Superior temporal gyrus (tissue), 1 donor: Measurements from ENCODE around the gene EPHB3.
"Not testable (repeated sequence)": the region's sequence is repeated elsewhere in the genome, so short reads cannot be mapped to it uniquely, and the experiment has no call there.

Experiments used
- DNase-seq: peaks from one replicate; pipeline ENCODE4 v3.0.0-alpha.2; 2016; ENCODE audit errors: extremely low spot score

Gene EPHB3

DNA sequence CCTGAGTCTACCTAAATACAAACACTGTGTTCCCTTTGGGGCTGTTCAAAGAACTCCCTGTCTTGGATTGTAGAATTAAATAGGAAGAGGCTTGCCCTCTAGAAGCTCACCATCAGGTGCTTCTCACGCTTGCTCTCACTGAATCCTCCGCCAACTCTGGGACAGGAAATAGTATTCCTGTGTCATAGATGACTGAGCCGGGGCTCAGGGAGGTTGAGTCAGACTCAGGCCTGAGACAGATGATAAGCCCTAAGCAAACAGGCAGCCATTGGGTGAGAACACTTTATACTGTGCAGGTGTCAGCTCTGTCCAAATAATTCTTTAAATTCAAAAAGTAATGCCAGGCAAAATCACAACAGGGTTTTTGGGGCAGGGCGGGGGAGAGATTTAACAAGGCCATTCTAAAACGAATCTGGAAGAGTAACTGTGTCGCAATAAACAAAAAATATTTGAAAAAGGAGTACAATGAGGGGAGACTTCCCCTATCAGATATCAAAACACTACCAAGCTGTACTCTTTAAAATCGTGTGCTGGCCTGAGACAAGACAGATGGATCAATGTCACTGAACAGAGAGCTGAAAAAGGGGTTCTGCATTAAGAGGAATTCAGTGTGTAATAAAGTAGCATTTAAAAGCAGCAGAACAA, 59.0 kb downstream of the EPHB3 start:
- DNase-seq: no peak

DNA sequence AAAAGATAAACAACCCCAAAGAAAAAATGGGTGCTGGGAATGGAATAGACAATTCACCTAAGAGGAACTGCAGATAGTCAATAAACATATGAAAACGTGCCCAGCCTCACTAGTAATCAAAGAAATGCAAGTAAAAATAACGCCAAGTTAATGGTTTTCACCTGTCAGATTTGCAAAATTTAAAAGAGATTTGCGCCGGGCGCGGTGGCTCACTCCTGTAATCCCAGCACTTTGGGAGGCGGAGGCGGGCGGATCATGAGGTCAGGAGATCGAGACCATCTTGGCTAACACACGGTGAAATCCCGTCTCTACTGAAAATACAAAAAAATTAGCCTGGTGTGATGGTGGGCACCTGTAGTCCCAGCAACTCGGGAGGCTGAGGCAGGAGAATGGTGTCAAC, 60.6 kb downstream of the EPHB3 start:
- DNase-seq: not testable (repeated sequence)

DNA sequence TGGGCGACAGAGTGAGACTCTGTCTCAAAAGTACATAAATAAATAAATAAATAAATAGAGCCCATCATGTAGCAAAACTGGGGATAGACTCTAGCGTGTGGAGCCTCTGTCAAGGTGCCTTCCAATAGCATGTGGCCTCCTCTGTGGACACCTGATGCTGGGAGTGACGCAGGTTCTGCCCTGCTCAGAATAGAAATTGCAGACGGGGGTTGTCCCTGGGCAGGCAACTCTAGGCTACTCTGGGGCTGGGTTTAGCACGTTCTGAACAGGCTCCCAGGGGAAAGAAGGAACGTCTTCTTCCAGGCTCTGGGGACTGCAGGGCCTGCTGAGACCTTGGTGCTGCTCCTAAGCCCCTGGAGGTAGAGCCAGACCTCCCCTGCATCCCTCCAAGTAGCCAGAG, 65.3 kb downstream of the EPHB3 start:
- DNase-seq: no peak

DNA sequence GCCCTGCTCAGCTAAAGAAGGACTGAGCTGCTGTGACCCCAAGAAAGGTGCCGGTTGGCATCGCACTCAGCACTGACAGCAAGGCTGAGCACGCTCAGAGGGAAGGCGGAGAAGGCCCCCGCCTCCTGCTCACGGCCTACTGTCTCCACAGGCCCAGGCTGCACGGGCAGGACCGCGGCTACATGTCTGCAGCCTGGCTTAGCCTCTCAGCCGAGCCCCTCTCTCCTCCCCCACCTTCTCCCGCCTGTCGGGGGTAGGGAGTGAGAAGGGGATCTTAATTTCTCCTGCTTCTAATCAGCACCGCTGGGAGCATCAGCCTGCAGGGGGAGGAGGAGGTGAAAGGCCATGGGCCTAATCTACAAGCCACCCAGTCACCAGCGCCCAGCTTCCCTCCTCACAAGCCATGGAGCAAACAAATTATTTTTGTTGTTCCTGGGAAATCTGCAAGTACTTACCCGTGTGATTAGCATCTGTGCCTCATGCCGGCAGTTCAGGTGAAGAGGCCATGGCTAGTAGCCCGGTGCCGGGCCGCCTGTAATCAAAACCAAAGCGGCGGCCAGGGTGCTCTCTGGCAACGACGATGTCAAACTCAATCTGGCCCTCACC, 68.1 kb downstream of the EPHB3 start:
- DNase-seq: no peak

DNA sequence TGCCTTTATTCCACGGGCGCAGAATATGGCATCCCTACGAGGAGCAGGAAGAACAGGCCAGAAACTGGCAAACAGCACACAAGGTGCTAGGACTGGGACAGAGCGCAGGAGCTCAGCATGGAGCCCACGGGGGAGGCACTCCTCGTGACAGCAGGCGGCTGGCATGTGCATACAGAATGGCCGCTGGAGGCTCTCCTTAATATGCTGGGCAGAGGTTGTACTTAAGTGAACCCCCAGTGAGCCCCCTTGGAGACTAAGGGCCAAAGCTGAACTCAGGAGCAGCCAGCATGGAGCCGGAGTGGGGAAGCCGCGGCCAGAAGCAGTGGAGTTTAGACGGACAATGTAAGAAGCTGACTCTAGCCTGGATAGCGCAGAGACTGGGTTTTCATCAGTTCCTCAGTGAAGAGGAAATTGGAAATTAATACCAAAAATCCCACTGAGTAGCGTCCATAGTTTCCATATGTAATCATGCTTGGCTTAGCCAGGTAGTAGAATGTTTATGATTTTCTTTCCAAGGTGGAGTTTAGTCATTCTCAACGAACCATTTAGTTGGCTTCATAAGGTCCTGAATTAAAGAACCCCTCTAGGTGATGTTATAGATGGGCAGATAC, 69.4 kb downstream of the EPHB3 start:
- no peak for DNase-seq

DNA sequence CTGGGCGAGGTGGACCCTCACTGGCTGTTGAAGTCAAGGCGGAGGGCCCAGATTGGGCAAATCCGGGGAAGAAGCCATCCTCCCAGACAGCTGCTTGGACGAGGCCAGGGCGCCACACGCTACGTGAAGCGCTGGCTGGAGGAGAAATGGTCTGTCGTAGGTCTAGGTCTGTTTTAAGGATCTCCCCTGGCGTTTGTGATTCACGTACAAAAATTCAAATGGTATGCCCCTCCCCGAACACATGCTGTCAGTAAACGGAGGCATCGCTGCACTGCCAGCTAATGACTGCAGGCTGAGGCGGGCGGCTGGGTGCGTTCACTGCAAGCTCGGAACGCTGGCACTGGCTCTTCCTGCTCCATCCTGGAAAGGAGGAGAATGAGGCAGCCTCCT, 69.9 kb downstream of the EPHB3 start:
- no peak for DNase-seq
